ENCODE results near the gene SLC19A1.

Gene SLC19A1

GRCh38 chr21:45475797-45476570, 66.3 kb downstream of the SLC19A1 start:
- 96 to 97% methylated on average over 53 of the region's 53 CpGs for WGBS, 2 experiments
- no peaks in the 10 kb centered on the region for H3K9me3 ChIP-seq (ENCODE audit: control insufficient read depth, low read length)
- no peak overlapping the region for H3K27ac ChIP-seq (ENCODE audit: insufficient read depth, low read depth, low read length, poor library complexity, severe bottlenecking)
- peaks cover under 1% of the 10 kb centered on the region for H3K4me1 ChIP-seq (ENCODE audit: control insufficient read depth, insufficient read depth, low read length)
- no peaks in the 10 kb centered on the region for H3K27me3 ChIP-seq (ENCODE audit: control insufficient read depth, insufficient read depth, low read length, poor library complexity, severe bottlenecking)
- H3K36me3 ChIP-seq (ENCODE audit: control insufficient read depth, insufficient read depth, low read length) = peaks cover 6% of the 10 kb centered on the region
- no peak overlapping the region for H3K4me3 ChIP-seq (ENCODE audit: insufficient read depth, low read depth, low read length)

- Histone ChIP-seq H3K4me3 (ENCODE audit: insufficient read depth, low read depth, low read length) (no peak overlapping the region), H3K9me3 (ENCODE audit: control insufficient read depth, low read length) (no peaks in the 10 kb centered on the region)
- 95% methylated on average over 43 of the region's 43 CpGs for WGBS, 2 experiments
Measured at GRCh38 chr21:45475004-45475685, 67.1 kb downstream of the SLC19A1 start.

GRCh38 chr21:45474323-45474950, 67.8 kb downstream of the SLC19A1 start:
- no peak overlapping the region for H3K27ac ChIP-seq (ENCODE audit: insufficient read depth, low read depth, low read length, poor library complexity, severe bottlenecking)
- H3K4me1 ChIP-seq (ENCODE audit: control insufficient read depth, insufficient read depth, low read length) = peaks cover 11% of the 10 kb centered on the region
- no peaks in the 10 kb centered on the region for H3K27me3 ChIP-seq (ENCODE audit: control insufficient read depth, insufficient read depth, low read length, poor library complexity, severe bottlenecking)
- no peak overlapping the region for H3K4me3 ChIP-seq (ENCODE audit: insufficient read depth, low read depth, low read length)
- no peaks in the 10 kb centered on the region for H3K9me3 ChIP-seq (ENCODE audit: control insufficient read depth, low read length)
- 96 to 97% methylated on average over 18 of the region's 18 CpGs for WGBS, 2 experiments
- H3K36me3 ChIP-seq (ENCODE audit: control insufficient read depth, insufficient read depth, low read length) = peaks cover 6% of the 10 kb centered on the region

More at GRCh38 chr21:45475004-45475685, 67.1 kb downstream of the SLC19A1 start:
- Histone ChIP-seq H3K27ac (ENCODE audit: insufficient read depth, low read depth, low read length, poor library complexity, severe bottlenecking) (no peak overlapping the region), H3K4me1 (ENCODE audit: control insufficient read depth, insufficient read depth, low read length) (peaks cover 6% of the 10 kb centered on the region), H3K27me3 (ENCODE audit: control insufficient read depth, insufficient read depth, low read length, poor library complexity, severe bottlenecking) (no peaks in the 10 kb centered on the region), H3K36me3 (ENCODE audit: control insufficient read depth, insufficient read depth, low read length) (peaks cover 6% of the 10 kb centered on the region)

GRCh38 chr21:45473496-45474322, 68.5 kb downstream of the SLC19A1 start:
- H3K4me1 ChIP-seq (ENCODE audit: control insufficient read depth, insufficient read depth, low read length) = peaks cover 15% of the 10 kb centered on the region
- H3K27me3 ChIP-seq (ENCODE audit: control insufficient read depth, insufficient read depth, low read length, poor library complexity, severe bottlenecking) = no peaks in the 10 kb centered on the region
- H3K9me3 ChIP-seq (ENCODE audit: control insufficient read depth, low read length) = no peaks in the 10 kb centered on the region
- no peak overlapping the region for H3K4me3 ChIP-seq (ENCODE audit: insufficient read depth, low read depth, low read length)
- 96% methylated on average over 24 of the region's 24 CpGs for WGBS, 2 experiments
- no peak overlapping the region for H3K27ac ChIP-seq (ENCODE audit: insufficient read depth, low read depth, low read length, poor library complexity, severe bottlenecking)
- peaks cover under 1% of the 10 kb centered on the region for H3K36me3 ChIP-seq (ENCODE audit: control insufficient read depth, insufficient read depth, low read length)

GRCh38 chr21:45472445-45473365, 69.5 kb downstream of the SLC19A1 start:
- Histone ChIP-seq H3K4me3 (ENCODE audit: insufficient read depth, low read depth, low read length) (no peak overlapping the region), H3K9me3 (ENCODE audit: control insufficient read depth, low read length) (no peaks in the 10 kb centered on the region), H3K27ac (ENCODE audit: insufficient read depth, low read depth, low read length, poor library complexity, severe bottlenecking) (no peak overlapping the region), H3K4me1 (ENCODE audit: control insufficient read depth, insufficient read depth, low read length) (peaks cover 15% of the 10 kb centered on the region), H3K36me3 (ENCODE audit: control insufficient read depth, insufficient read depth, low read length) (no peaks in the 10 kb centered on the region), H3K27me3 (ENCODE audit: control insufficient read depth, insufficient read depth, low read length, poor library complexity, severe bottlenecking) (no peaks in the 10 kb centered on the region)
- 95 to 97% methylated on average over 42 of the region's 42 CpGs for WGBS, 2 experiments

GRCh38 chr21:45471525-45472221, 70.6 kb downstream of the SLC19A1 start:
- H3K4me3 ChIP-seq (ENCODE audit: insufficient read depth, low read depth, low read length) = no peak overlapping the region
- H3K4me1 ChIP-seq (ENCODE audit: control insufficient read depth, insufficient read depth, low read length) = peaks cover 15% of the 10 kb centered on the region
- 84 to 86% methylated on average over 30 of the region's 30 CpGs for WGBS, 2 experiments
- no peaks in the 10 kb centered on the region for H3K36me3 ChIP-seq (ENCODE audit: control insufficient read depth, insufficient read depth, low read length)
- H3K27ac ChIP-seq (ENCODE audit: insufficient read depth, low read depth, low read length, poor library complexity, severe bottlenecking) = no peak overlapping the region
- H3K9me3 ChIP-seq (ENCODE audit: control insufficient read depth, low read length) = no peaks in the 10 kb centered on the region
- H3K27me3 ChIP-seq (ENCODE audit: control insufficient read depth, insufficient read depth, low read length, poor library complexity, severe bottlenecking) = no peaks in the 10 kb centered on the region

GRCh38 chr21:45470773-45471524, 71.3 kb downstream of the SLC19A1 start:
- WGBS, 2 experiments = 95 to 97% methylated on average over 28 of the region's 28 CpGs
- Histone ChIP-seq H3K27ac (ENCODE audit: insufficient read depth, low read depth, low read length, poor library complexity, severe bottlenecking) (no peak overlapping the region), H3K9me3 (ENCODE audit: control insufficient read depth, low read length) (no peaks in the 10 kb centered on the region), H3K4me1 (ENCODE audit: control insufficient read depth, insufficient read depth, low read length) (peaks cover 15% of the 10 kb centered on the region), H3K36me3 (ENCODE audit: control insufficient read depth, insufficient read depth, low read length) (no peaks in the 10 kb centered on the region), H3K27me3 (ENCODE audit: control insufficient read depth, insufficient read depth, low read length, poor library complexity, severe bottlenecking) (no peaks in the 10 kb centered on the region), H3K4me3 (ENCODE audit: insufficient read depth, low read depth, low read length) (no peak overlapping the region)

- 94% methylated on average over 7 of the region's 7 CpGs for WGBS, 2 experiments
- Histone ChIP-seq H3K4me3 (ENCODE audit: insufficient read depth, low read depth, low read length) (no peak overlapping the region), H3K9me3 (ENCODE audit: control insufficient read depth, low read length) (no peaks in the 10 kb centered on the region), H3K4me1 (ENCODE audit: control insufficient read depth, insufficient read depth, low read length) (peaks cover 15% of the 10 kb centered on the region), H3K36me3 (ENCODE audit: control insufficient read depth, insufficient read depth, low read length) (no peaks in the 10 kb centered on the region), H3K27ac (ENCODE audit: insufficient read depth, low read depth, low read length, poor library complexity, severe bottlenecking) (peak overlapping the region; percentile 59), H3K27me3 (ENCODE audit: control insufficient read depth, insufficient read depth, low read length, poor library complexity, severe bottlenecking) (no peaks in the 10 kb centered on the region)
Measured at GRCh38 chr21:45470087-45470515, 72.1 kb downstream of the SLC19A1 start.

Measured in ectodermal cell (in vitro differentiated cells).